Measurements from ENCODE around the gene NUBP1.

NUBP1 gene

DNA sequence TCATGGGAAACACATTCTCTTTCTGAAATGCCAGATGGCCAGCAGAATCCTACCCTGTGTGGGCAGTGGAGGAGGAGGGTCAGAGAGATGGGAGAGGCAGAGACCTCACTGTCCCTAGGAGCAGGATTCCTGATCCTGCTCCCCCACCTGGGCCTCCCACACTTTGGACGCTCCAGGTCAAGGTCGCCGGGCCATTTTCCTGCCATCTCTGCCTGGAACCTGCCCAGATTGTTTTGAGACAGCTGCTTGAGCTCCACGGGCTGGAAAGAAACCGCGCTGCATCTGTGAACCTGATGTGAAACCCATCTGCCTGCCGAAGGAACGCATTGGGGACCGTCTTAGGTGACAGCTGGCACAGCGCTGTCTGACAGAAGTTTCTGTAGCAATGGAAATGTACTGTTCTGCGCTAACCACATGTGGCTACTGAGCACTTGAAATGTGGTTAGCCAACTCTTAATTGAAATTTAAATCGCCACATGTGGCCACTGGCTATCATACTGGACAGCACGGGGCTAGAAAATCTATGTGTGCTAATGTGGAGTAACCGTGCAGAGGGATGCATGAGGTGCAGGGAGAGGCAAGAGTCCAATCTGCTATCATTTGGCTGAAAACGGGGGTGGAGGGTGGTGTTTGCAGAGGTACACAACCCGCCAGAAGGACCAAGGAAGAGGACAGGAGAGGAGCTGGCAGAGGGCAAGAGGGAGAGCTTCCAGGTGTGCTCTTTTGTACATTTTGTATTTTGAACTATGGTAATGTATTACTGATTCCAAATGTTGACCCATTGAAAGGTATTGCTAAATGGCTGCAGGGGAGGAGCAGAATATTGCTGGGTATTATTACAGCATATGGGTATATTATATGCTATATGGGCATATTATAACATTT is 15.4 kb upstream of the NUBP1 start:
- no peak overlapping the region for H3K4me3 ChIP-seq (ENCODE audit: low read depth, low read length)
- no peak for TF ChIP-seq CTCF (IDR thresholded peaks at IDR 0.05; ENCODE audit: low read depth, low read length)
- no peaks in the 10 kb centered on the region for H3K27me3 ChIP-seq
- H3K36me3 ChIP-seq, result no peaks in the 10 kb centered on the region
- no peak for DNase-seq
- no peaks in the 10 kb centered on the region for H3K9me3 ChIP-seq
- H3K4me1 ChIP-seq, result no peaks in the 10 kb centered on the region; the same call in 1 of the 2 replicates

- no peak for TF ChIP-seq CTCF (IDR thresholded peaks at IDR 0.05; ENCODE audit: low read depth, low read length)
- no peaks in the 10 kb centered on the region for H3K9me3 ChIP-seq
- peak; percentile 32 for DNase-seq
These were observed 14.3 kb upstream of the NUBP1 start for GRCh38 chr16:10729104-10730048.

GRCh38 chr16:10731790-10732189 is 11.9 kb upstream of the NUBP1 start:
- no peak overlapping the region for H3K4me3 ChIP-seq (ENCODE audit: low read depth, low read length)
- no peaks in the 10 kb centered on the region for H3K9me3 ChIP-seq
- H3K4me1 ChIP-seq, result no peaks in the 10 kb centered on the region; the same call in 1 of the 2 replicates
- no peaks in the 10 kb centered on the region for H3K36me3 ChIP-seq
- H3K27me3 ChIP-seq, result no peaks in the 10 kb centered on the region
- DNase-seq, result no peak
- TF ChIP-seq CTCF (IDR thresholded peaks at IDR 0.05; ENCODE audit: low read depth, low read length), result no peak

More at GRCh38 chr16:10729104-10730048, 14.3 kb upstream of the NUBP1 start:
- no peaks in the 10 kb centered on the region for H3K27me3 ChIP-seq
- no peaks in the 10 kb centered on the region for H3K36me3 ChIP-seq
- no peaks in the 10 kb centered on the region; the same call in 1 of the 2 replicates for H3K4me1 ChIP-seq
- H3K4me3 ChIP-seq (ENCODE audit: low read depth, low read length), result no peak overlapping the region

- peak; percentile 62 for DNase-seq
- Histone ChIP-seq H3K4me3 (ENCODE audit: low read depth, low read length) (no peak overlapping the region), H3K4me1 (peaks cover 5% of the 10 kb centered on the region), H3K27me3 (no peaks in the 10 kb centered on the region), H3K36me3 (no peaks in the 10 kb centered on the region), H3K9me3 (no peaks in the 10 kb centered on the region)
- peak; percentile 95 for TF ChIP-seq CTCF (IDR thresholded peaks at IDR 0.05; ENCODE audit: low read depth, low read length)
These were observed 6.5 kb upstream of the NUBP1 start for GRCh38 chr16:10737068-10737625.

DNA sequence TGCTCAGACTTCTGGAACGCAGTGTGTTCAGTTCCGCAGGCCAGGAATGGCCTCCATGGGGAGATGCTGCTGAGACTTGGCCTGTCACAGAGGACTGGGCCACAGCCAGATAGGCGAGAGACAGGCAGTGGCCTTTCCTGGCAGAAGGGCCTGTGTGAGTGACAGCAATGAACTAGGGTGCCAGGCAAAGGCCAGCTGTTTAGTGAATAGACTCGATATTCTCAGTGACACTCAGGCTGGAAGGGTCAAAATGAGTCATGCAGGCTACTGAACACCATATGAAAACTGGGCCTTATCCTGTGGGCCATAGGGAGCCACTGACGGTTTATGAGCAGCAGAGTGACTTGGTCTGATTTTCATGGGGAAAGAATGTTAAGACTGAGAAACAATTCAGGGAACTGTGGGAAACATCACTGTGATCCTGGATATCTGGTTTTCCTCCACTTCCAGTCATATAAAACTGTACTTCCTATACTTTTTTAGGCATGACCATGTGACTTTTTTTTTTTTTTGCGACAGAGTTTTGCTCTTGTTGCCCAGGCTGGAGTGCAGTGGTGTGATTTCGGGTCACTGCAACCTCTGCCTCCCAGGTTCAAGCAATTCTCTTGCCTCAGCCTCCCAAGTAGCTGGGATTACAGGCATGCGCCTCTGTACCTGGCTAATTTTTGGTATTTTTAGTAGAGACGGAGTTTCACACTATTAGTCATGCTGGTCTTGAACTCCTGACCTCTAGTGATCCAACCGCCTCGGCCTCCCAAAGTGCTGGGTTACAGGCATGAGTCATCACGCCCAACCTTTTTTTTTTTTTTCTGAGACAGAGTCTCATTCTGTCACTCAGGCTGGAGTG is 5.2 kb upstream of the NUBP1 start:
- no peaks in the 10 kb centered on the region for H3K27me3 ChIP-seq
- no peak overlapping the region for H3K4me3 ChIP-seq (ENCODE audit: low read depth, low read length)
- no peaks in the 10 kb centered on the region for H3K9me3 ChIP-seq
- TF ChIP-seq CTCF (IDR thresholded peaks at IDR 0.05; ENCODE audit: low read depth, low read length), result no peak
- DNase-seq, result no peak
- H3K4me1 ChIP-seq, result peaks cover 13% of the 10 kb centered on the region
- no peaks in the 10 kb centered on the region for H3K36me3 ChIP-seq

Measured in BE2C (cell line).